C4-2B (cell line): ENCODE results near the gene MED22.
"Not testable (repeated sequence)": the region's sequence is repeated elsewhere in the genome, so short reads cannot be mapped to it uniquely, and the experiment has no call there.

ENCODE experiments used
- H3K27ac ChIP-seq: fragments of 450-650 bp; 2 replicates; pipeline ENCODE4 v1.5.1; 2017
- CTCF ChIP-seq: fragments of 450-650 bp; conservative IDR thresholded peaks from 2 replicates; pipeline ENCODE4 v1.5.1; 2017; ENCODE audit warnings: mild to moderate bottlenecking
- ZFX ChIP-seq: fragments of 450-650 bp; IDR thresholded peaks from 2 replicates; pipeline ENCODE4 v1.6.1; 2017

Gene MED22

GRCh38 chr9:133301253-133302230 lies 46.4 kb downstream of the MED22 start:
- TF ChIP-seq CTCF, result no peak
- TF ChIP-seq ZFX, result no peak
- no peak overlapping the region for H3K27ac ChIP-seq

- H3K27ac ChIP-seq, result not testable (repeated sequence)
Observed at GRCh38 chr9:133299996-133300395, 47.9 kb downstream of the MED22 start.

DNA sequence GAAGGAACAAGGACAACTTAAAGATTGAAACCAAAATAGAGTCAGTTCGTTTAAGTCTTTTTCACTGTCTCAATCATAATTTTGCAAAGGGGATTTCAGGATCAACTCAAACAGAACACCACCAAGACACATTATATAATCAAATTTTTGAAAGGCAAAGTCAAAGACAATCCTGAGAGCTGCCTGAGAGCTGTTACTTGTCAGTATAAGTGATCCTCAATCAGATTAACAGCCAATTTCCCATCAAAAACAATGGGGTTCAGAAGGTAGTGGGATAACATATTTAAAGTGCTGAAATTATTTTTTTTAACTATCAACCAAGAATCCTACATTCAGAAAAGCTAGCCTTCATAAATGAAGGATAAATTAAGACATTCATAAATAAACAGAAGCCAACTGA lies 53.7 kb downstream of the MED22 start:
- TF ChIP-seq CTCF, result no peak
- no peak for TF ChIP-seq ZFX
- H3K27ac ChIP-seq, result no peak overlapping the region

GRCh38 chr9:133290751-133291302 lies 57.1 kb downstream of the MED22 start:
- no peak overlapping the region for H3K27ac ChIP-seq
- TF ChIP-seq CTCF, result no peak
- TF ChIP-seq ZFX, result no peak
